Sciatic nerve (tissue), 2 donors: Measurements from ENCODE around the gene PARD3. TPM values are rescaled to one million over a fixed set of nuclear protein-coding genes. Genes with fewer than 3 reads are reported as not detected.
A peak's percentile ranks its signal among the peaks of the same experiment; 100 is the strongest.

ENCODE experiments used
- ATAC-seq: fragments of 200-7000 bp; cut with Tn5 transposase; one replicate; pipeline ENCODE4 v1.9.1; 2020; ENCODE audit warnings: mild to moderate bottlenecking, moderate library complexity
- DNase-seq: peaks from one replicate; pipeline ENCODE4 v3.0.0-alpha.2; 2020; ENCODE audit warnings: low spot score
- intact Hi-C: fragments of 100-400 bp; cut with DNase I; formaldehyde crosslinking; loops from one replicate; pipeline ENCODE4 v1.14.2; 2022
- total RNA-seq: library from RNA; stranded (reverse); fragmentation: NEBNext Ultra II Directional; extraction: Animal tissue kit (Norgen Biotek cat#: 25700); gene quantifications from one replicate; pipeline ENCODE4 v1.2.1, GENCODE V29; 2021
- donor health status: DM: no; HTN: no; CAD: no.
- donor health status: DM: no; HTN: no; CAD: no.

PARD3 gene
- total RNA-seq, 1 donor from 2014 or later, result 46.1 TPM

GRCh38 chr10:34734918-34735317, 80.2 kb downstream of the PARD3 start:
- DNase-seq, result no peak
- ATAC-seq, result no peak
- intact Hi-C loops, result no loop called here

GRCh38 chr10:34732926-34733325, 82.2 kb downstream of the PARD3 start:
- intact Hi-C loops, result no loop called here
- ATAC-seq (no peak), DNase-seq (no peak)

- intact Hi-C loops, result no loop called here
- ATAC-seq, result peak; percentile 61
- DNase-seq, result no peak
Observed at GRCh38 chr10:34731885-34732701, 83.0 kb downstream of the PARD3 start.

GRCh38 chr10:34731213-34731612, 83.9 kb downstream of the PARD3 start:
- intact Hi-C loops, result no loop called here
- DNase-seq (no peak), ATAC-seq (no peak)

- intact Hi-C loops, result no loop called here
- no peak for ATAC-seq
- DNase-seq, result no peak
Observed at GRCh38 chr10:34730726-34731125, 84.4 kb downstream of the PARD3 start.

- intact Hi-C loops, result no loop called here
- DNase-seq (no peak), ATAC-seq (no peak)
Observed at GRCh38 chr10:34729619-34730018, 85.5 kb downstream of the PARD3 start.

GRCh38 chr10:34728361-34728760, 86.7 kb downstream of the PARD3 start:
- no peak for ATAC-seq
- DNase-seq, result no peak
- intact Hi-C loops, result no loop called here

GRCh38 chr10:34727595-34728033, 87.5 kb downstream of the PARD3 start:
- DNase-seq (no peak), ATAC-seq (peak; percentile 25)
- intact Hi-C loops, result no loop called here

GRCh38 chr10:34726862-34727261, 88.2 kb downstream of the PARD3 start:
- no peak for ATAC-seq
- intact Hi-C loops, result no loop called here
- DNase-seq, result no peak

- ATAC-seq (peak; percentile 89), DNase-seq (no peak)
- intact Hi-C loops, result no loop called here
Observed at GRCh38 chr10:34723750-34724149, 91.3 kb downstream of the PARD3 start.

GRCh38 chr10:34722404-34722803, 92.7 kb downstream of the PARD3 start:
- no peak for ATAC-seq
- intact Hi-C loops, result no loop called here
- no peak for DNase-seq

GRCh38 chr10:34721208-34721840, 93.8 kb downstream of the PARD3 start:
- intact Hi-C loops, result no loop called here
- peak; percentile 67 for ATAC-seq

GRCh38 chr10:34719746-34720145, 95.3 kb downstream of the PARD3 start:
- DNase-seq (no peak), ATAC-seq (no peak)
- intact Hi-C loops, result no loop called here

More at GRCh38 chr10:34721208-34721840, 93.8 kb downstream of the PARD3 start:
- DNase-seq, result no peak

- ATAC-seq (no peak), DNase-seq (no peak)
- intact Hi-C loops, result no loop called here
Observed at GRCh38 chr10:34719328-34719727, 95.8 kb downstream of the PARD3 start.

GRCh38 chr10:34717429-34717828, 97.7 kb downstream of the PARD3 start:
- DNase-seq (no peak), ATAC-seq (no peak)
- intact Hi-C loops, result no loop called here

GRCh38 chr10:34716958-34717357, 98.1 kb downstream of the PARD3 start:
- intact Hi-C loops, result no loop called here
- no peak for ATAC-seq

GRCh38 chr10:34716234-34716633, 98.9 kb downstream of the PARD3 start:
- DNase-seq (no peak), ATAC-seq (no peak)
- intact Hi-C loops, result no loop called here

More at GRCh38 chr10:34716958-34717357, 98.1 kb downstream of the PARD3 start:
- no peak for DNase-seq

GRCh38 chr10:34715511-34716187, 99.4 kb downstream of the PARD3 start:
- intact Hi-C loops, result no loop called here
- DNase-seq, result no peak
- ATAC-seq, result no peak

- no peak for DNase-seq
Observed at GRCh38 chr10:34713875-34714274, 101.2 kb downstream of the PARD3 start.

GRCh38 chr10:34711500-34711899, 103.6 kb downstream of the PARD3 start:
- peak; percentile 87 for ATAC-seq

More at GRCh38 chr10:34713875-34714274, 101.2 kb downstream of the PARD3 start:
- no peak for ATAC-seq
- intact Hi-C loops, result no loop called here

More at GRCh38 chr10:34711500-34711899, 103.6 kb downstream of the PARD3 start:
- DNase-seq, result no peak
- intact Hi-C loops, result no loop called here
